Natural killer cell treated with Interleukin-12 subunit alpha and Interleukin-12 subunit beta and Interleukin-15 and Interleukin-18, amount 100 ng/mL, for 72 hours (primary cell): Measurements from ENCODE around the gene SERTM2. TPM values are rescaled to one million over a fixed set of nuclear protein-coding genes. Genes with fewer than 3 reads are reported as not detected.

Experiments used
- total RNA-seq, 2 donors: library from RNA; stranded (reverse); gene quantifications; one replicate each; pipeline ENCODE4 v1.2.3, GENCODE V29; 2022

SERTM2 gene
- total RNA-seq, 2 donors from 2014 or later: not detected

Other genes with a start within 250 kb of the SERTM2 start
- not detected for gene CAPN6, start 241.2 kb upstream of the SERTM2 start, total RNA-seq
- not detected for gene DCX, start 99.5 kb upstream of the SERTM2 start, total RNA-seq
- 10 to 100 TPM; 47.1 to 65.4 TPM for gene ALG13, start 169.5 kb downstream of the SERTM2 start, total RNA-seq